Calu3 (cell line): ENCODE data around the gene ADAMTS9. TPM values are rescaled to one million over a fixed set of nuclear protein-coding genes. Genes with fewer than 3 reads are reported as not detected.

Source experiments
- BruUV-seq: library from RNA; stranded (reverse); fragments of 400-500 nt; replicated peaks from 2 replicates; lab custom pipeline; 2021; lab: Mats Ljungman, UMichigan
- CTCF ChIA-PET: fragments of 300-600 bp; sonication (Branson Sonifier 250); formaldehyde crosslinking; loops from one replicate; lab custom pipeline; 2022; ENCODE audit warnings: antibody characterized with exemption; lab: Charles Lee
- DNase-seq: peaks from one replicate; pipeline ENCODE4 v3.0.0; 2022
- H3K27ac Mint-ChIP-seq: one replicate; pipeline ENCODE4 v1.8.0; 2022; ENCODE audit warnings: mixed read lengths; ENCODE audit not compliant: unreplicated experiment
- H3K27me3 Mint-ChIP-seq: one replicate; pipeline ENCODE4 v1.8.0; 2022; ENCODE audit warnings: mixed read lengths; ENCODE audit not compliant: unreplicated experiment
- H3K36me3 Mint-ChIP-seq: one replicate; pipeline ENCODE4 v1.8.0; 2022; ENCODE audit warnings: mild to moderate bottlenecking, moderate library complexity, mixed read lengths; ENCODE audit not compliant: insufficient read depth, unreplicated experiment
- H3K4me1 Mint-ChIP-seq: one replicate; pipeline ENCODE4 v1.8.0; 2022; ENCODE audit warnings: mild to moderate bottlenecking, low read depth, mixed read lengths; ENCODE audit not compliant: unreplicated experiment
- H3K4me3 Mint-ChIP-seq: one replicate; pipeline ENCODE4 v1.8.0; 2022; ENCODE audit warnings: mild to moderate bottlenecking, low read depth, moderate library complexity, mixed read lengths; ENCODE audit not compliant: unreplicated experiment
- H3K9me3 Mint-ChIP-seq: one replicate; pipeline ENCODE4 v1.8.0; 2022; ENCODE audit warnings: low read depth, mixed read lengths; ENCODE audit not compliant: unreplicated experiment
- intact Hi-C: fragments of 100-400 bp; cut with micrococcal nuclease; formaldehyde crosslinking; loops from one replicate; pipeline ENCODE4 v1.10.0; 2022; ENCODE audit not compliant: unreplicated experiment
- total RNA-seq: library from RNA; stranded (reverse); gene quantifications from 2 replicates; pipeline ENCODE4 v1.2.3, GENCODE V29; 2022
- TF ChIP-seq, protein P1 (sequence below): fragments of 200-600 bp; IDR thresholded peaks from one replicate; pipeline ENCODE4 v1.8.0; 2022; ENCODE audit warnings: antibody characterized with exemption; ENCODE audit not compliant: unreplicated experiment

The ADAMTS9 gene
- total RNA-seq, 1 experiment from 2014 or later, result 54.6 TPM

DNA sequence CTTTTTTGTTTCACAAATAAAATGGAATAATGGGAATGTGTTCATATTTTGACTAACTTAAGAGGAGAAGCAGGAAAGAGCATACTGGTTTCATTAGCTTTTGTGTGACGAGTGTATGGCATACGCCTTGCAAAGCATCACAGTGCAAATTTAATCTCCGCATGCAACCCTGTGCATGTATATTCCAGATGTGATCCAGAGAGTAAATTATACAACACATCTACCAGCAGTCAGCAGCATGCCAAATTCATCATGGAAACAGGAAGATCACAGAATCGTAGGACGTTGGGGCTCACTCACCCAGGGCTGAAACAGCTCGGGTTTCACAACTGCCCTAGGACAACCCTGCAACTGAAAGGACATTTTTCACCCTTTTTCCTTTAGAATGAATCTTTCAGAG, 53.4 kb downstream of the ADAMTS9 start:
- H3K9me3 Mint-ChIP-seq, result no peaks in the 10 kb centered on the region
- H3K27ac Mint-ChIP-seq, result no peak overlapping the region
- DNase-seq, result no peak
- peaks cover 18% of the 10 kb centered on the region for H3K36me3 Mint-ChIP-seq
- no peak overlapping the region for H3K4me3 Mint-ChIP-seq
- BruUV-seq, result no TSS peak
- CTCF ChIA-PET, result no interaction called here
- intact Hi-C loops, result no loop called here
- TF ChIP-seq, protein P1, sequence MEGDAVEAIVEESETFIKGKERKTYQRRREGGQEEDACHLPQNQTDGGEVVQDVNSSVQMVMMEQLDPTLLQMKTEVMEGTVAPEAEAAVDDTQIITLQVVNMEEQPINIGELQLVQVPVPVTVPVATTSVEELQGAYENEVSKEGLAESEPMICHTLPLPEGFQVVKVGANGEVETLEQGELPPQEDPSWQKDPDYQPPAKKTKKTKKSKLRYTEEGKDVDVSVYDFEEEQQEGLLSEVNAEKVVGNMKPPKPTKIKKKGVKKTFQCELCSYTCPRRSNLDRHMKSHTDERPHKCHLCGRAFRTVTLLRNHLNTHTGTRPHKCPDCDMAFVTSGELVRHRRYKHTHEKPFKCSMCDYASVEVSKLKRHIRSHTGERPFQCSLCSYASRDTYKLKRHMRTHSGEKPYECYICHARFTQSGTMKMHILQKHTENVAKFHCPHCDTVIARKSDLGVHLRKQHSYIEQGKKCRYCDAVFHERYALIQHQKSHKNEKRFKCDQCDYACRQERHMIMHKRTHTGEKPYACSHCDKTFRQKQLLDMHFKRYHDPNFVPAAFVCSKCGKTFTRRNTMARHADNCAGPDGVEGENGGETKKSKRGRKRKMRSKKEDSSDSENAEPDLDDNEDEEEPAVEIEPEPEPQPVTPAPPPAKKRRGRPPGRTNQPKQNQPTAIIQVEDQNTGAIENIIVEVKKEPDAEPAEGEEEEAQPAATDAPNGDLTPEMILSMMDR, result no peak
- no peaks in the 10 kb centered on the region for H3K27me3 Mint-ChIP-seq
- H3K4me1 Mint-ChIP-seq, result no peaks in the 10 kb centered on the region

DNA sequence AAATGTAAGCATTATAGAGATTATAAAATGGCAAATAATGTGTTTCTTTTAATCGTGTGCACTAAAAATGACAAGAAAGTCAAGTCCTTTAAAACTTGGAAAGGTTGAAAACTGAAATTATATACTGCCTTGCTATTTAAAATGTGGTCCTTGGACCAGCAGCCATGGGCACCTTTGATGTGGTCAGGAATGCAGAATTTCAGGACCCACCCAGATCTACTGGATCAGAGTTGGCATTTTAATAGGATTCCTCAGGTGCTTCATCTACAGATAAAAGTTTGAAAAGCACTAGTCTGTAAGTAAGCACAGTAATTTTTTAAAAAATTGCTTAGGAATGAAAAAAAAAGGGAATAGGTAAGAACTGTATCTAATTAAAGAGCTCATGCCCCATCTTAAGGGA, 55.8 kb downstream of the ADAMTS9 start:
- Mint-ChIP-seq H3K4me1 (no peaks in the 10 kb centered on the region), H3K4me3 (no peak overlapping the region), H3K27me3 (no peaks in the 10 kb centered on the region), H3K27ac (no peak overlapping the region), H3K9me3 (no peaks in the 10 kb centered on the region), H3K36me3 (peaks cover 18% of the 10 kb centered on the region)
- no peak for DNase-seq
- CTCF ChIA-PET, result no interaction called here
- intact Hi-C loops, result no loop called here
- no TSS peak for BruUV-seq
- TF ChIP-seq, protein P1, result no peak

DNA sequence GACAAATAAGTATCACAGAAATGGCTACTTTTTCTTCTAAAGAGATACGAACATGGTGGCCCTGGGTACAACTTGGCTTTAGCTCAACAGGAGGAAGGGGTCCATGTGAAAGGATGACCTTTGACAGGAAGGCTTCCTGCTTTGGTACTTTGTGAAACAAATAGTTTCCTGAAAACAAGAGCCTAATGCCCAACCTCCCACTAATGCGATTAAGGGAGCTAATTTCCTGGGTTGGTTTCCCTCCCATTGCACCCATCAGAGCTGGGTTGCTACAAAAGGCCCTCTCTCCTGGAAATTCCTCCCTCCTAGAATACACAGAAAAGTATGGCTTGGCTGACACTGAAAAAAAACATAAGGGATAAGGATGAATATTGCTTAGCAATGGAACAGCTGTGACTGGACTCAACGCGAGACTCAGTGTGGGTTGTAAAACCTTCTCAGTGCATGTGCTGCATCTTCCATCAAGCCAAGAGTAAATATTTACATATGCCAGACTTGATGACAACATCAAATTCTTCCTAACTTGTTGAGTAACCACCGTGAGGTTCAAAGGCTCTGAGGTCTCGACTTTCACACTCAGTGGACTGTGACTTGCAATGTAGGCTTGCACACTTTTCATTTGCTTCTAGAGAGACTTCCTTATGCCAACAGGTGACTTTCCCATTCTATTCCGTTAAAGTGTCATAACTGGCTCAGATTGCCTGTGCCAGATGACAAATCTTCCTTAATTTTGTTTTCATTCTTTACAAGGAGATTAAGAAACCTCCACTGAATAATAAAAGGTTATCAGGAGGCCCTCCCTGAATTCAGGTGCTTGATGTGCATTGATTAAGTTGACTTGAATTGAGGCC, 60.1 kb downstream of the ADAMTS9 start:
- CTCF ChIA-PET, result no interaction called here
- no TSS peak for BruUV-seq
- intact Hi-C loops, result no loop called here
- Mint-ChIP-seq H3K27ac (no peak overlapping the region), H3K4me1 (no peaks in the 10 kb centered on the region), H3K9me3 (no peaks in the 10 kb centered on the region), H3K27me3 (no peaks in the 10 kb centered on the region), H3K4me3 (no peak overlapping the region), H3K36me3 (peaks cover 12% of the 10 kb centered on the region)
- no peak for DNase-seq
- TF ChIP-seq, protein P1, result no peak

DNA sequence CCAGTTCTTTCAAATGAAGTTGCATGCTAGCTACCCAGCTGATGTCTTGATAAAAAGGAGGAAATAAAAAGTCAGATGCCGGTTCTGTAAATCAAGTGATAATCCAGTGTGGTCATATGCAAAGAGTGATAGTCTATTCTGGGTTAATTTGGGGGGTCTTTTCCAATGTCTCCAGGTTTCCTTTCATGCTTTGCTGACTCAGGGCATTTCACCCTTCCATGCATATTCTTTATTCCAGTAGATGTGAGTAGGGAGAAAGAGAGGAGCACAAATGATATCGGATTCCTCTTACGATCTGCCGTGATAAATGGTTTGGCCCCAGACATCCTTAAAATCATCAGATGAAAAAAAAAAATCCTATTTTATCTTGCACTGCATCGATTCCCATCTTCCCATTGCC, 60.8 kb downstream of the ADAMTS9 start:
- no TSS peak for BruUV-seq
- intact Hi-C loops, result no loop called here
- Mint-ChIP-seq H3K4me3 (no peak overlapping the region), H3K27ac (no peak overlapping the region), H3K9me3 (no peaks in the 10 kb centered on the region), H3K36me3 (peaks cover 6% of the 10 kb centered on the region), H3K4me1 (no peaks in the 10 kb centered on the region), H3K27me3 (no peaks in the 10 kb centered on the region)
- CTCF ChIA-PET, result no interaction called here
- TF ChIP-seq, protein P1, result no peak
- DNase-seq, result no peak
